ENCODE results near the gene ANO8. TPM values are rescaled to one million over a fixed set of nuclear protein-coding genes. Genes with fewer than 3 reads are reported as not detected.

ANO8 gene
- total and polyA plus RNA-seq, 2 of the 8 experiments (the other 6 are each of a cell fraction or from before 2014, with no cell fraction given): 9.5 to 20.7 TPM

DNA sequence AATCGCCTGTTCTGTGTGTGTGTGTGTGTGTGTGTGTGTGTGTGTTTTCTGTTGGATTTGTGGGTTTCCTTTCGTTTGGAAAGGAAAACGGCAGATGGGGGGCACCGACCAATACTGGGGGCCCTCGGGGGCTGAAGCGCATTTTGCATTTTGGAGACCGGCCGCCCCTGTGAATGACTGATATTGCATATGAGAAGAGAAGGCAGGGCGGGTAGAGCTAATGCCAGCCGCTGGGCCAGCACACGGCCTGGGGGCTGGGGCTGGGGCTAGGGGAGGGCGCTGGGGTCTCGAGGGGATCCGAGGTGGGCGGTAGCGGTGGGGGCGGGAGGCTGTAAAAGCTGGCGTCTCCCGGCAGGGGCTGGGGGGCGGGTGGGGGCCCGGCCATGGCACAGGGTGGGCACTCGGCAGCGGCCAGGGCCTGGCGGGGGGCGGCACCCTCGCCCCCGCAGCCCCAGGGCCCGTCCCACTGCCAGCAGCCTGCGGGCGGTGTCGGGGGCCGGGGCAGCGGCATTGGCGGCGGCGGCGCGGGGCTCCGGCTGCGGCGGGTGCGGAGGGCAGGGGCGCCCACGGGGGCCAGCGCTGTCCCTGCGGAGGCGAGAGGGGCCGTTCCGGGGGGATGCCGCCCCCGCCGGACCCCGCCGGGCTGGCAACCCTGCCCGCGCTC lies 11.2 kb downstream of the ANO8 start:
- H2AFZ ChIP-seq (ENCODE audit: low read length): no peak overlapping the region
- no peak overlapping the region for H4K91ac ChIP-seq (replicated peaks; ENCODE audit: insufficient read length, low read length)
- H3K9ac ChIP-seq (replicated peaks in 1 of 4; ENCODE audit: extremely low read depth in 1 of 4, low read depth in 3 of 4, low read length in 3 of 4): no peak overlapping the region
- ChIA-PET POLR2A (ENCODE audit: partially characterized antibody) (interaction anchor here (0.6 to 17.1 kb wide), 4 partner anchors 13 to 40 kb away, joined by 3 to 329 read pairs (median 52); partner anchors contain the start of genes ABHD8, ANO8, DDA1 and GTPBP3), CTCF (ENCODE audit: partially characterized antibody) (no interaction called here)
- WGBS, 2 experiments (ENCODE audit: extremely low coverage in 1 of 2, insufficient coverage in 1 of 2, insufficient read length in 1 of 2, insufficient replicate concordance in 2 of 2, low coverage in 1 of 2, low lambda C conversion rate in 2 of 2, missing lambda C conversion rate in 1 of 2): 93% methylated on average over 19 of the region's 56 CpGs; no CpG with 5 or more reads in 1 of the 2 experiments
- H3K27ac ChIP-seq (ENCODE audit: low read depth, low read length): no peak overlapping the region
- H3K18ac ChIP-seq (ENCODE audit: extremely low read depth, low read length): no peak overlapping the region
- no peak overlapping the region for H2BK120ac ChIP-seq (replicated peaks; ENCODE audit: low read depth, low read length)
- no peak overlapping the region for H3K4ac ChIP-seq (replicated peaks; ENCODE audit: insufficient read length, low read depth, low read length)
- H3K4me3 ChIP-seq (ENCODE audit: extremely low read depth in 1 of 4, insufficient read depth in 2 of 4, low read depth in 3 of 4, low read length in 4 of 4): no peak overlapping the region
- peaks cover 2% of the 10 kb centered on the region; the same call in 1 of the 2 replicates for H3K23me2 ChIP-seq (ENCODE audit: low read depth, low read length)
- H2BK5ac ChIP-seq (ENCODE audit: low read depth, low read length): no peak overlapping the region
- peaks cover 0 to 12% (median 7%) of the 10 kb centered on the region in 4 experiments; a peak in 4 of 7 replicates for H3K4me1 ChIP-seq (replicated peaks in 1 of 4; ENCODE audit: control insufficient read depth in 3 of 4, insufficient read depth in 4 of 4, low read length in 3 of 4)
- peaks cover 0 to 3% of the 10 kb centered on the region in 2 experiments for H4K20me1 ChIP-seq (replicated peaks in 1 of 2; ENCODE audit: control insufficient read depth in 1 of 2, insufficient read depth in 2 of 2, low read length in 2 of 2)
- H2BK20ac ChIP-seq (ENCODE audit: low read length): no peak overlapping the region
- H4K5ac ChIP-seq (ENCODE audit: insufficient read length, low read depth, low read length): no peak overlapping the region
- no peaks in the 10 kb centered on the region for H3K79me2 ChIP-seq (ENCODE audit: control insufficient read depth in 1 of 2, insufficient read depth in 2 of 2, low read length in 2 of 2)
- no peak overlapping the region for H2AK5ac ChIP-seq (ENCODE audit: low read depth, low read length)
- no peak overlapping the region for H3K4me2 ChIP-seq (ENCODE audit: insufficient read depth in 1 of 2, low read depth in 2 of 2, low read length in 2 of 2)
- peaks cover 2 to 38% (median 15%) of the 10 kb centered on the region in 4 experiments; a peak in 5 of 8 replicates for H3K36me3 ChIP-seq (ENCODE audit: control insufficient read depth in 2 of 4, insufficient read depth in 4 of 4, low read length in 3 of 4)
- H3K56ac ChIP-seq (replicated peaks; ENCODE audit: insufficient read length, low read depth, low read length): no peak overlapping the region
- DNase-seq (ENCODE audit: low read depth in 1 of 2, low spot score in 2 of 2) (no peak), FAIRE-seq (no peak)
- H4K8ac ChIP-seq (ENCODE audit: extremely low read depth, insufficient read depth, low read length): no peak overlapping the region
- H3K79me1 ChIP-seq (ENCODE audit: low read depth, low read length): no peaks in the 10 kb centered on the region; the same call in 1 of the 2 replicates
- H3K14ac ChIP-seq (ENCODE audit: insufficient read length): no peak overlapping the region
- no peaks in the 10 kb centered on the region for H3K9me3 ChIP-seq (ENCODE audit: insufficient read depth in 2 of 2, low read depth in 1 of 2, low read length in 1 of 2)
- H2BK12ac ChIP-seq (ENCODE audit: low read depth, low read length): no peak overlapping the region
- no peaks in the 10 kb centered on the region for H3K27me3 ChIP-seq (replicated peaks in 1 of 4; ENCODE audit: control insufficient read depth in 3 of 4, extremely low read depth in 1 of 4, insufficient read depth in 3 of 4, low read length in 3 of 4)
- no peak overlapping the region for H3K23ac ChIP-seq (ENCODE audit: insufficient read length)
- H2BK15ac ChIP-seq (ENCODE audit: low read length): no peak overlapping the region
- TF ChIP-seq KDM5A (IDR thresholded peaks at IDR 0.05; ENCODE audit: low read length) (no peak), GTF2F1 (IDR thresholded peaks at IDR 0.05; ENCODE audit: borderline replicate concordance, low read depth, low read length) (no peak), SRF (IDR thresholded peaks at IDR 0.05; ENCODE audit: low read depth, low read length) (no peak), SUZ12 (IDR thresholded peaks at IDR 0.05; ENCODE audit: low read length) (no peak), NRF1 (IDR thresholded peaks at IDR 0.05; ENCODE audit: low read depth, low read length) (no peak), EZH2 (IDR thresholded peaks at IDR 0.05; ENCODE audit: low read depth, low read length, severe bottlenecking) (no peak), RNF2 (IDR thresholded peaks at IDR 0.05; ENCODE audit: borderline replicate concordance, low read depth, low read length, missing control alignments, poor library complexity, severe bottlenecking) (no peak), CTBP2 (IDR thresholded peaks at IDR 0.05; ENCODE audit: borderline replicate concordance, insufficient read depth, insufficient read length, low read length) (no peak), RXRA (IDR thresholded peaks at IDR 0.05; ENCODE audit: insufficient read depth, low read depth, low read length) (no peak)

Data from H1 (cell line).